Measurements from ENCODE around the gene CPN2.

The CPN2 gene

GRCh38 chr3:194377708-194378107, 26.6 kb upstream of the CPN2 start:
- H3K27ac ChIP-seq (ENCODE audit: low read depth, low read length), result no peak overlapping the region
- H3K4me3 ChIP-seq (ENCODE audit: insufficient read depth, low read length, poor library complexity, severe bottlenecking), result no peak overlapping the region
- no peaks in the 10 kb centered on the region for H3K27me3 ChIP-seq (ENCODE audit: low read length)
- H3K4me2 ChIP-seq (ENCODE audit: low read depth, low read length, poor library complexity, severe bottlenecking), result no peak overlapping the region
- no peaks in the 10 kb centered on the region for H3K79me2 ChIP-seq (ENCODE audit: insufficient read depth, low read length)
- H2AFZ ChIP-seq (ENCODE audit: low read depth, low read length, severe bottlenecking), result no peak overlapping the region
- no peaks in the 10 kb centered on the region for H3F3A ChIP-seq (ENCODE audit: insufficient read depth)
- no peaks in the 10 kb centered on the region for H4K20me1 ChIP-seq (ENCODE audit: low read depth, low read length)
- no peaks in the 10 kb centered on the region for H3K9me2 ChIP-seq (replicated peaks; ENCODE audit: insufficient read depth, low read length)
- no peak overlapping the region for H3K9ac ChIP-seq (ENCODE audit: low read length)
- H3K36me3 ChIP-seq (ENCODE audit: low read length), result no peaks in the 10 kb centered on the region
- TF ChIP-seq CTCF (IDR thresholded peaks at IDR 0.05; ENCODE audit: insufficient read depth, low read length, poor library complexity, severe bottlenecking) (no peak), EZH2phosphoT487 (conservative IDR thresholded peaks at IDR 0.05; ENCODE audit: low read length) (no peak)
- no peaks in the 10 kb centered on the region for H3K9me3 ChIP-seq (ENCODE audit: insufficient read depth, low read length)

- no peaks in the 10 kb centered on the region for H3K36me3 ChIP-seq (ENCODE audit: low read length)
- H3K27ac ChIP-seq (ENCODE audit: low read depth, low read length), result no peak overlapping the region
- no peaks in the 10 kb centered on the region for H3K79me2 ChIP-seq (ENCODE audit: insufficient read depth, low read length)
- no peaks in the 10 kb centered on the region for H3K9me3 ChIP-seq (ENCODE audit: insufficient read depth, low read length)
- H3K27me3 ChIP-seq (ENCODE audit: low read length), result no peaks in the 10 kb centered on the region
- H3K4me2 ChIP-seq (ENCODE audit: low read depth, low read length, poor library complexity, severe bottlenecking), result no peak overlapping the region
- H3K9me2 ChIP-seq (replicated peaks; ENCODE audit: insufficient read depth, low read length), result no peaks in the 10 kb centered on the region
- no peak overlapping the region for H3K4me3 ChIP-seq (ENCODE audit: insufficient read depth, low read length, poor library complexity, severe bottlenecking)
- H3K9ac ChIP-seq (ENCODE audit: low read length), result no peak overlapping the region
- H2AFZ ChIP-seq (ENCODE audit: low read depth, low read length, severe bottlenecking), result no peak overlapping the region
- no peaks in the 10 kb centered on the region for H3F3A ChIP-seq (ENCODE audit: insufficient read depth)
- H4K20me1 ChIP-seq (ENCODE audit: low read depth, low read length), result no peaks in the 10 kb centered on the region
- TF ChIP-seq EZH2phosphoT487 (conservative IDR thresholded peaks at IDR 0.05; ENCODE audit: low read length) (no peak), CTCF (IDR thresholded peaks at IDR 0.05; ENCODE audit: insufficient read depth, low read length, poor library complexity, severe bottlenecking) (no peak)
These were observed 25.1 kb upstream of the CPN2 start for GRCh38 chr3:194376241-194376560.

GRCh38 chr3:194375473-194376240, 24.5 kb upstream of the CPN2 start:
- H3K9me3 ChIP-seq (ENCODE audit: insufficient read depth, low read length), result no peaks in the 10 kb centered on the region
- no peaks in the 10 kb centered on the region for H3K79me2 ChIP-seq (ENCODE audit: insufficient read depth, low read length)
- H3K4me3 ChIP-seq (ENCODE audit: insufficient read depth, low read length, poor library complexity, severe bottlenecking), result no peak overlapping the region
- no peak overlapping the region for H2AFZ ChIP-seq (ENCODE audit: low read depth, low read length, severe bottlenecking)
- no peaks in the 10 kb centered on the region for H4K20me1 ChIP-seq (ENCODE audit: low read depth, low read length)
- no peak overlapping the region for H3K27ac ChIP-seq (ENCODE audit: low read depth, low read length)
- TF ChIP-seq EZH2phosphoT487 (conservative IDR thresholded peaks at IDR 0.05; ENCODE audit: low read length), result no peak
- no peak for TF ChIP-seq CTCF (IDR thresholded peaks at IDR 0.05; ENCODE audit: insufficient read depth, low read length, poor library complexity, severe bottlenecking)
- H3F3A ChIP-seq (ENCODE audit: insufficient read depth), result no peaks in the 10 kb centered on the region
- no peaks in the 10 kb centered on the region for H3K27me3 ChIP-seq (ENCODE audit: low read length)
- H3K9me2 ChIP-seq (replicated peaks; ENCODE audit: insufficient read depth, low read length), result no peaks in the 10 kb centered on the region
- H3K9ac ChIP-seq (ENCODE audit: low read length), result no peak overlapping the region
- no peak overlapping the region for H3K4me2 ChIP-seq (ENCODE audit: low read depth, low read length, poor library complexity, severe bottlenecking)
- no peaks in the 10 kb centered on the region for H3K36me3 ChIP-seq (ENCODE audit: low read length)
